ENCODE data around the gene CORO1A. TPM values are rescaled to one million over a fixed set of nuclear protein-coding genes. Genes with fewer than 3 reads are reported as not detected.
"Not testable (repeated sequence)": the region's sequence is repeated elsewhere in the genome, so short reads cannot be mapped to it uniquely, and the experiment has no call there.

The CORO1A gene
- total RNA-seq, 1 experiment from 2014 or later = 7.0 TPM

GRCh38 chr16:30152517-30152916, 30.9 kb upstream of the CORO1A start:
- Histone ChIP-seq H3K36me3 (no peaks in the 10 kb centered on the region), H3K27ac (no peak overlapping the region), H3K27me3 (no peaks in the 10 kb centered on the region), H3K4me3 (no peak overlapping the region), H3K4me1 (no peaks in the 10 kb centered on the region), H3K9me3 (replicated peaks) (0 out of 2 replicates have a peak, but pooled peaks cover 4% of the 10 kb centered on the region)
- no peak for DNase-seq

DNA sequence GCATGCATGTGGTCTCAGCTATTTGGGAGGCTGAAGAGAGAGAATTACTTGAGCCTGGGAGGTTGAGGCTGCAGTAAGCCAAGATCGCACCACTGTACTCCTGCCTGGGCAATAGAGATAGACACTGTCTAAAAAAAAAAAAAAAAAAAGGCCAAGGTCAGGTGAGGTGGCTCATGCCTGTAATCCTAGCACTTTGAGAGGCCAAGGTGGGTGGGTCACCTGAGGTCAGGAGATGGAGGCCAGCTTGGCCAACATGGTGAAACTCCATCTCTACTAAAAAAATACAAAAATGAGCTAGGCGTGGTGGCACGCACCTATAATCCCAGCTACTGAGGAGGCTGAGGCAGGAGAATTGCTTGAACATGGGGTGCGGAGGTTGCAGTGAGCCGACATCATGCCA, 28.2 kb upstream of the CORO1A start:
- no peak for DNase-seq
- Histone ChIP-seq H3K4me1 (no peaks in the 10 kb centered on the region), H3K4me3 (no peak overlapping the region), H3K9me3 (replicated peaks) (no peaks in the 10 kb centered on the region), H3K36me3 (no peaks in the 10 kb centered on the region), H3K27ac (no peak overlapping the region), H3K27me3 (no peaks in the 10 kb centered on the region)

- no peak overlapping the region for H3K27ac ChIP-seq
These were observed 26.2 kb upstream of the CORO1A start for GRCh38 chr16:30157214-30157613.

DNA sequence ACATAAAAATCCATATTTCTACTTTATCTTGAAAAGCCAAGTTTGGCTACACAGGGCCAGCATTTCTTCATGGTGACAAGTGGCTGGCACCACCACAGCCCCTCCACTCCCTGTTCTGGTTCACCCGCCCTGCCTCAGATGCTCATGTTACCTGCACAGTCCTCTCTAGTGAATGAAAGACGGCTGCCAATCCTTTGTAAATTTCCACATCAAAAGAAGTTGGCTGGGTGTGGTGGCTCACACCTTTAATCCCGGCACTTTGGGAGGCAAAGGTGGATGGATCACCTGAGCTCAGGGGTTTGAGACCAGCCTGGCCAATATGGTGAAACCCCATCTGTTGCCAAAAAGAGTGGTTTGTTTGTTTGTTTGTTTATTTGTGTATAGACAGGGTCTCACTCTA, 19.9 kb upstream of the CORO1A start:
- H3K27ac ChIP-seq = no peak overlapping the region
- no peaks in the 10 kb centered on the region for H3K9me3 ChIP-seq (replicated peaks)
- no peaks in the 10 kb centered on the region for H3K36me3 ChIP-seq
- no peaks in the 10 kb centered on the region for H3K4me1 ChIP-seq
- no peaks in the 10 kb centered on the region for H3K27me3 ChIP-seq
- DNase-seq = no peak
- no peak overlapping the region for H3K4me3 ChIP-seq

More at GRCh38 chr16:30157214-30157613, 26.2 kb upstream of the CORO1A start:
- Histone ChIP-seq H3K36me3 (no peaks in the 10 kb centered on the region), H3K27me3 (no peaks in the 10 kb centered on the region), H3K4me3 (no peak overlapping the region), H3K4me1 (no peaks in the 10 kb centered on the region), H3K9me3 (replicated peaks) (no peaks in the 10 kb centered on the region)
- DNase-seq = no peak

GRCh38 chr16:30166202-30166902, 17.1 kb upstream of the CORO1A start:
- H3K9me3 ChIP-seq (replicated peaks) = no peaks in the 10 kb centered on the region
- no peak overlapping the region for H3K4me3 ChIP-seq
- no peaks in the 10 kb centered on the region for H3K36me3 ChIP-seq
- no peaks in the 10 kb centered on the region for H3K4me1 ChIP-seq
- DNase-seq = no peak
- H3K27me3 ChIP-seq = no peaks in the 10 kb centered on the region
- H3K27ac ChIP-seq = no peak overlapping the region

GRCh38 chr16:30168746-30169145, 14.7 kb upstream of the CORO1A start:
- not testable (repeated sequence) for H3K4me1 ChIP-seq; H3K27ac ChIP-seq; DNase-seq; H3K36me3 ChIP-seq; H3K27me3 ChIP-seq; H3K4me3 ChIP-seq; H3K9me3 ChIP-seq (replicated peaks)

DNA sequence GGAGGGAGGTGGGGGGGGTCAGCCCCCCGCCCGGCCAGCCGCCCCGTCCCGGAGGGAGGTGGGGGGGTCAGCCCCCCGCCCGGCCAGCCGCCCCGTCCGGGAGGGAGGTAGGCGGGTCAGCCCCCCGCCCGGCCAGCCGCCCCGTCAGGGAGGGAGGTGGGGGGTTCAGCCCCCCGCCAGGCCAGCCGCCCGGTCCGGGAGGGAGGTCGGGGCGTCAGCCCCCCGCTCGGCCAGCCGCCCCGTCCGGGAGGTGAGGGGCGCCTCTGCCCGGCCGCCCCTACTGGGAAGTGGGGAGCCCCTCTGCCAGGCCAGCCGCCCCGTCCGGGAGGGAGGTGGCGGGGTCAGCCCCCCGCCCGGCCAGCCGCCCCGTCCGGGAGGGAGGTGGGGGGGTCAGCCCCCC, 14.0 kb upstream of the CORO1A start:
- DNase-seq; H3K36me3 ChIP-seq; H3K27ac ChIP-seq; H3K4me1 ChIP-seq; H3K9me3 ChIP-seq (replicated peaks); H3K27me3 ChIP-seq; H3K4me3 ChIP-seq: not testable (repeated sequence)

DNA sequence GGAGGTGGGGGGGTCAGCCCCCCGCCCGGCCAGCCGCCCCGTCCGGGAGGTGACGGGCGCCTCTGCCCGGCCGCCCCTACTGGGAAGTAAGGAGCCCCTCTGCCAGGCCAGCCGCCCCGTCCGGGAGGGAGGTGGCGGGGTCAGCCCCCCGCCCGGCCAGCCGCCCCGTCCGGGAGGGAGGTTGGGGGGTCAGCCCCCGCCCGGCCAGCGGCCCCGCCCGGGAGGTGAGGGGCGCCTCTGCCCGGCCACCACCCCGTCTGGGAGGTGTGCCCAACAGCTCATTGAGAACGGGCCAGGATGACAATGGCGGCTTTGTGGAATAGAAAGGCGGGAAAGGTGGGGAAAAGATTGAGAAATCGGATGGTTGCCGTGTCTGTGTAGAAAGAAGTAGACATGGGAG, 13.3 kb upstream of the CORO1A start:
- not testable (repeated sequence) for DNase-seq; H3K4me3 ChIP-seq; H3K36me3 ChIP-seq; H3K9me3 ChIP-seq (replicated peaks); H3K27ac ChIP-seq; H3K4me1 ChIP-seq; H3K27me3 ChIP-seq

GRCh38 chr16:30173054-30173453, 10.3 kb upstream of the CORO1A start:
- Histone ChIP-seq H3K36me3 (no peaks in the 10 kb centered on the region), H3K27me3 (no peaks in the 10 kb centered on the region), H3K4me3 (no peak overlapping the region), H3K9me3 (replicated peaks) (no peaks in the 10 kb centered on the region), H3K27ac (no peak overlapping the region), H3K4me1 (no peaks in the 10 kb centered on the region)
- no peak for DNase-seq

GRCh38 chr16:30176876-30177275, 6.5 kb upstream of the CORO1A start:
- not testable (repeated sequence) for DNase-seq; H3K4me1 ChIP-seq; H3K27me3 ChIP-seq; H3K4me3 ChIP-seq; H3K9me3 ChIP-seq (replicated peaks); H3K36me3 ChIP-seq; H3K27ac ChIP-seq

- Histone ChIP-seq H3K36me3 (no peaks in the 10 kb centered on the region), H3K9me3 (replicated peaks) (no peaks in the 10 kb centered on the region), H3K4me3 (no peak overlapping the region), H3K27ac (no peak overlapping the region), H3K4me1 (peaks cover 2% of the 10 kb centered on the region; the same call in 1 of the 2 replicates), H3K27me3 (no peaks in the 10 kb centered on the region)
- no peak for DNase-seq
These were observed 4.2 kb upstream of the CORO1A start for GRCh38 chr16:30179195-30179594.

DNA sequence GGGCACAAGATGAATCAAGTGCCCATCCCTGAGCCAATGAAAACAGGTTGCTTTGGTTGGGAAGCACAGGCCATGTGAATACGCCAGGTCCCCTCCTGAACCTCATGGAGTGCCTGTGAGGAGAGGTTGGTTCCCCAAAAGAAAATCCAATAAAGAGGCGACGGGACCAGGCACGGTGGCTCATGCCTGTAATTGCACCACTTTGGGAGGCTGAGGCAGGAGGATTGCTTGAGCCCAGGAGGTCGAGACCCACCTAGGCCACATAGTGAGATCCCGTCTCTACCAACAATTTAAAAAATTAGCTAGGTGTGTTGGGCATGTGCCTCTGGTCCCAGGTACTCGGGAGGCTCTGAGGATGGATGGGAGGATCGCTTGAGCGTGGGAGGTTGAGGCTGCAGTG, 3.5 kb upstream of the CORO1A start:
- Histone ChIP-seq H3K36me3 (no peaks in the 10 kb centered on the region), H3K4me1 (peaks cover 3% of the 10 kb centered on the region; the same call in 1 of the 2 replicates), H3K27me3 (no peaks in the 10 kb centered on the region), H3K27ac (no peak overlapping the region), H3K4me3 (no peak overlapping the region), H3K9me3 (replicated peaks) (no peaks in the 10 kb centered on the region)
- no peak for DNase-seq

DNA sequence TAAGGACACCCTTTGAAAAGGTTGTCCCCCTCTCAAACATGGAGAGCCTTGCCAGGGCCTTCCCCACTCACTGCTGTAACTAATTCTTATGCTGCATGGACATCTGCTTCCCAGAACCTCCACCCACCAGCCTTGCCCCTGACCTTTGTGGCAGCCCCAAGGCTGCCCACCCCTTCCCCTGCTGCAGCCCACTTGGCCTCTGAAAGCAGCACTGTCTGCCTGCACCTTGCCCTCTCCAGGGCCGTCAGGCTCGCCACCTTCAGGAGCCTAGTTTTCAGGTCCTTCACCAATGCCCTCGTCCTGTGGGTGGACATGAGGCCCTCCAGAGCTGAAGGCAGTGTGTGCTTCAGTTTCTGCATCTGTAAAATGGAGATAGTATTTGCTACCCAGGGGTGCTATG, 2.7 kb upstream of the CORO1A start:
- Histone ChIP-seq H3K4me1 (peaks cover 4% of the 10 kb centered on the region), H3K4me3 (no peak overlapping the region), H3K27ac (no peak overlapping the region), H3K27me3 (no peaks in the 10 kb centered on the region), H3K9me3 (replicated peaks) (no peaks in the 10 kb centered on the region), H3K36me3 (no peaks in the 10 kb centered on the region)
- DNase-seq = no peak

DNA sequence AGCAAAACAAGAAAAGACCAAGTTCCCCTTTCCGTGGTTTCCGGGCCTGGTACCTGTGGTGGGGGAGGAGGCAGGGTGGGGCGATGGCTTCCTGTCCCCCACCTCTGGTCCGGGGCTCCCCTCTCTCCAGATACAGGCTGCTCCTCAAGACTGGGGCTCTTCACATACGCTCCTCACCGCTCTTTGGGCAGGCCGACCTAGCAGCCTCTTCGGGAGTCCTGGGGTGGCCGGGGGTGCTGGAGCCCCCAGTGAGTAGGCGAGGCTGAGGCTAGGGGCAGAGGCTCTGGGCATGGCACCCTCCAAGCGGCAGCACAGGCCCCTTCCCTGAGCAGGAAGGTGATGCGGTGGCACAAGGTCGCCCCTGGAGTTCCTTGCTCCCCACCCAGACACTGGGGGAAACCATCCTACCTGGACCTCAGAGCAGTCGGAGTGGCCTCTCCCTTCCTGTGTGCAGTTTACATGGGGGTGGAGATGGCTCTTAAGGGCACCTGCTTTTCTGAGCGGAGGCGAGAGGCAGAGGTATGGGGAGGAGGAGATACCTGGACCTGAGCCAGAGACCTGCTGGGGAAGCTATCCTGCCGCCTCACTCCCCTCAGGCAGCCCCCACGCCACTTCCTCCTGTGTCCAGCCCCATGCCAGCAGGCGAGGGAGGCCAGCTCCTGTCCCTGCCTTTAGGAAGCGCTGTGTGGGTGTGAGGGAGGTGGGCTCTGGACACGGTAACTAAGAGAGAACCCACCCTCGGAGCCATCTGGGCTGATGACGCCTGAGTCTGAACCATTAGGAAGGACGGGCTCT, 891 bp downstream of the CORO1A start:
- peak; percentile 4 to 8 for DNase-seq
- peaks cover 9% of the 10 kb centered on the region for H3K4me1 ChIP-seq
- H3K27me3 ChIP-seq = no peaks in the 10 kb centered on the region
- peak overlapping the region; percentile 69 for H3K4me3 ChIP-seq
- no peaks in the 10 kb centered on the region for H3K36me3 ChIP-seq
- no peak overlapping the region for H3K27ac ChIP-seq
- H3K9me3 ChIP-seq (replicated peaks) = no peaks in the 10 kb centered on the region

- H3K4me1 ChIP-seq = peaks cover 9% of the 10 kb centered on the region
- H3K4me3 ChIP-seq = no peak overlapping the region
- H3K9me3 ChIP-seq (replicated peaks) = no peaks in the 10 kb centered on the region
- no peak for DNase-seq
- no peak overlapping the region for H3K27ac ChIP-seq
- H3K36me3 ChIP-seq = no peaks in the 10 kb centered on the region
- H3K27me3 ChIP-seq = no peaks in the 10 kb centered on the region
These were observed 1.7 kb downstream of the CORO1A start for GRCh38 chr16:30184891-30185682.
